ENCODE results near the gene OTUD1. TPM values are rescaled to one million over a fixed set of nuclear protein-coding genes. Genes with fewer than 3 reads are reported as not detected.

OTUD1 gene
- total RNA-seq, 2 experiments from 2014 or later, result 15.7 to 16.0 TPM

- intact Hi-C loops (cut with micrococcal nuclease), result no loop called here
- Mint-ChIP-seq H3K4me1 (ENCODE audit: low read depth) (no peaks in the 10 kb centered on the region), H3K9me3 (no peaks in the 10 kb centered on the region), H3K27ac (no peak overlapping the region), H3K36me3 (ENCODE audit: low read depth) (no peaks in the 10 kb centered on the region), H3K27me3 (ENCODE audit: low read depth) (no peaks in the 10 kb centered on the region), H3K4me3 (no peak overlapping the region)
- no peak for DNase-seq
- CTCF ChIA-PET, result no interaction called here
These were observed 32.5 kb upstream of the OTUD1 start for GRCh38 chr10:23406409-23406808.

- Mint-ChIP-seq H3K27ac (no peak overlapping the region), H3K4me3 (no peak overlapping the region), H3K9me3 (no peaks in the 10 kb centered on the region), H3K36me3 (ENCODE audit: low read depth) (no peaks in the 10 kb centered on the region), H3K4me1 (ENCODE audit: low read depth) (peaks cover 14% of the 10 kb centered on the region), H3K27me3 (ENCODE audit: low read depth) (no peaks in the 10 kb centered on the region)
- DNase-seq, result no peak
- intact Hi-C loops (cut with micrococcal nuclease), result no loop called here
- CTCF ChIA-PET, result interaction anchor here (0.7 kb wide), 1 partner anchor 24 kb away, joined by 3 read pairs; no protein-coding TSS in a partner anchor
These were observed 30.4 kb upstream of the OTUD1 start for GRCh38 chr10:23408330-23408976.

- Mint-ChIP-seq H3K36me3 (ENCODE audit: low read depth) (no peaks in the 10 kb centered on the region), H3K4me3 (no peak overlapping the region), H3K4me1 (ENCODE audit: low read depth) (peaks cover 28% of the 10 kb centered on the region), H3K27me3 (ENCODE audit: low read depth) (no peaks in the 10 kb centered on the region), H3K27ac (peak overlapping the region; percentile 72), H3K9me3 (no peaks in the 10 kb centered on the region)
- CTCF ChIA-PET, result no interaction called here
- peak; percentile 28 for DNase-seq
- intact Hi-C loops (cut with micrococcal nuclease), result loop anchor here (1.0 to 2.0 kb wide), 3 partner anchors 20 to 77 kb away; no protein-coding TSS in a partner anchor
These were observed 26.7 kb upstream of the OTUD1 start for GRCh38 chr10:23412223-23412622.

GRCh38 chr10:23413629-23414089, 25.2 kb upstream of the OTUD1 start:
- intact Hi-C loops (cut with micrococcal nuclease), result loop anchor here (2.0 kb wide), 1 partner anchor 79 kb away; no protein-coding TSS in a partner anchor
- no peaks in the 10 kb centered on the region for H3K36me3 Mint-ChIP-seq (ENCODE audit: low read depth)
- H3K27me3 Mint-ChIP-seq (ENCODE audit: low read depth), result no peaks in the 10 kb centered on the region
- no peaks in the 10 kb centered on the region for H3K9me3 Mint-ChIP-seq
- DNase-seq, result no peak
- H3K27ac Mint-ChIP-seq, result peak overlapping the region; percentile 56
- CTCF ChIA-PET, result no interaction called here
- H3K4me1 Mint-ChIP-seq (ENCODE audit: low read depth), result peaks cover 28% of the 10 kb centered on the region
- no peak overlapping the region for H3K4me3 Mint-ChIP-seq

GRCh38 chr10:23414658-23415057, 24.2 kb upstream of the OTUD1 start:
- Mint-ChIP-seq H3K4me1 (ENCODE audit: low read depth) (peaks cover 28% of the 10 kb centered on the region), H3K27me3 (ENCODE audit: low read depth) (no peaks in the 10 kb centered on the region), H3K9me3 (no peaks in the 10 kb centered on the region), H3K27ac (no peak overlapping the region), H3K36me3 (ENCODE audit: low read depth) (no peaks in the 10 kb centered on the region), H3K4me3 (no peak overlapping the region)
- intact Hi-C loops (cut with micrococcal nuclease), result no loop called here
- CTCF ChIA-PET, result no interaction called here
- no peak for DNase-seq

GRCh38 chr10:23417254-23417653, 21.6 kb upstream of the OTUD1 start:
- Mint-ChIP-seq H3K4me1 (ENCODE audit: low read depth) (peaks cover 24% of the 10 kb centered on the region), H3K36me3 (ENCODE audit: low read depth) (no peaks in the 10 kb centered on the region), H3K9me3 (no peaks in the 10 kb centered on the region), H3K4me3 (no peak overlapping the region), H3K27ac (no peak overlapping the region), H3K27me3 (ENCODE audit: low read depth) (no peaks in the 10 kb centered on the region)
- no peak for DNase-seq
- intact Hi-C loops (cut with micrococcal nuclease), result no loop called here
- CTCF ChIA-PET, result no interaction called here

- no peaks in the 10 kb centered on the region for H3K27me3 Mint-ChIP-seq (ENCODE audit: low read depth)
- H3K4me3 Mint-ChIP-seq, result no peak overlapping the region
- H3K36me3 Mint-ChIP-seq (ENCODE audit: low read depth), result no peaks in the 10 kb centered on the region
- H3K27ac Mint-ChIP-seq, result no peak overlapping the region
- peaks cover 17% of the 10 kb centered on the region for H3K4me1 Mint-ChIP-seq (ENCODE audit: low read depth)
- CTCF ChIA-PET, result no interaction called here
- no peak for DNase-seq
- no peaks in the 10 kb centered on the region for H3K9me3 Mint-ChIP-seq
- intact Hi-C loops (cut with micrococcal nuclease), result no loop called here
These were observed 20.7 kb upstream of the OTUD1 start for GRCh38 chr10:23418051-23418681.

GRCh38 chr10:23419201-23419600, 19.7 kb upstream of the OTUD1 start:
- intact Hi-C loops (cut with micrococcal nuclease), result no loop called here
- Mint-ChIP-seq H3K4me3 (no peak overlapping the region), H3K4me1 (ENCODE audit: low read depth) (peaks cover 7% of the 10 kb centered on the region), H3K9me3 (no peaks in the 10 kb centered on the region), H3K27me3 (ENCODE audit: low read depth) (no peaks in the 10 kb centered on the region), H3K36me3 (ENCODE audit: low read depth) (no peaks in the 10 kb centered on the region), H3K27ac (no peak overlapping the region)
- CTCF ChIA-PET, result interaction anchor here (0.6 kb wide), 1 partner anchor 19 kb away, joined by 3 read pairs; no protein-coding TSS in a partner anchor
- no peak for DNase-seq

- no peaks in the 10 kb centered on the region for H3K27me3 Mint-ChIP-seq (ENCODE audit: low read depth)
- intact Hi-C loops (cut with micrococcal nuclease), result no loop called here
- no peak for DNase-seq
- H3K36me3 Mint-ChIP-seq (ENCODE audit: low read depth), result no peaks in the 10 kb centered on the region
- no peaks in the 10 kb centered on the region for H3K9me3 Mint-ChIP-seq
- peaks cover 2% of the 10 kb centered on the region for H3K4me1 Mint-ChIP-seq (ENCODE audit: low read depth)
- H3K4me3 Mint-ChIP-seq, result no peak overlapping the region
- CTCF ChIA-PET, result no interaction called here
- H3K27ac Mint-ChIP-seq, result no peak overlapping the region
These were observed 19.1 kb upstream of the OTUD1 start for GRCh38 chr10:23419655-23420329.

- no peak for DNase-seq
- Mint-ChIP-seq H3K9me3 (no peaks in the 10 kb centered on the region), H3K27ac (no peak overlapping the region), H3K4me3 (no peak overlapping the region), H3K36me3 (ENCODE audit: low read depth) (no peaks in the 10 kb centered on the region), H3K27me3 (ENCODE audit: low read depth) (no peaks in the 10 kb centered on the region), H3K4me1 (ENCODE audit: low read depth) (no peaks in the 10 kb centered on the region)
- CTCF ChIA-PET, result no interaction called here
- intact Hi-C loops (cut with micrococcal nuclease), result no loop called here
These were observed 17.5 kb upstream of the OTUD1 start for GRCh38 chr10:23421397-23421796.

GRCh38 chr10:23422003-23422411, 16.9 kb upstream of the OTUD1 start:
- Mint-ChIP-seq H3K9me3 (no peaks in the 10 kb centered on the region), H3K27me3 (ENCODE audit: low read depth) (no peaks in the 10 kb centered on the region), H3K4me3 (no peak overlapping the region), H3K36me3 (ENCODE audit: low read depth) (no peaks in the 10 kb centered on the region), H3K4me1 (ENCODE audit: low read depth) (no peaks in the 10 kb centered on the region), H3K27ac (peak overlapping the region; percentile 39)
- CTCF ChIA-PET, result no interaction called here
- intact Hi-C loops (cut with micrococcal nuclease), result no loop called here
- DNase-seq, result no peak

GRCh38 chr10:23432166-23432565, 6.7 kb upstream of the OTUD1 start:
- CTCF ChIA-PET, result interaction anchor here (0.6 to 1.0 kb wide), 2 partner anchors 24 to 117 kb away, joined by 3 to 4 read pairs; no protein-coding TSS in a partner anchor
- Mint-ChIP-seq H3K27ac (no peak overlapping the region), H3K27me3 (ENCODE audit: low read depth) (peaks cover 2% of the 10 kb centered on the region), H3K36me3 (ENCODE audit: low read depth) (no peaks in the 10 kb centered on the region), H3K4me3 (no peak overlapping the region), H3K9me3 (no peaks in the 10 kb centered on the region), H3K4me1 (ENCODE audit: low read depth) (no peaks in the 10 kb centered on the region)
- DNase-seq, result no peak
- intact Hi-C loops (cut with micrococcal nuclease), result no loop called here
